ENCODE data around the gene FHOD1.

The FHOD1 gene

DNA sequence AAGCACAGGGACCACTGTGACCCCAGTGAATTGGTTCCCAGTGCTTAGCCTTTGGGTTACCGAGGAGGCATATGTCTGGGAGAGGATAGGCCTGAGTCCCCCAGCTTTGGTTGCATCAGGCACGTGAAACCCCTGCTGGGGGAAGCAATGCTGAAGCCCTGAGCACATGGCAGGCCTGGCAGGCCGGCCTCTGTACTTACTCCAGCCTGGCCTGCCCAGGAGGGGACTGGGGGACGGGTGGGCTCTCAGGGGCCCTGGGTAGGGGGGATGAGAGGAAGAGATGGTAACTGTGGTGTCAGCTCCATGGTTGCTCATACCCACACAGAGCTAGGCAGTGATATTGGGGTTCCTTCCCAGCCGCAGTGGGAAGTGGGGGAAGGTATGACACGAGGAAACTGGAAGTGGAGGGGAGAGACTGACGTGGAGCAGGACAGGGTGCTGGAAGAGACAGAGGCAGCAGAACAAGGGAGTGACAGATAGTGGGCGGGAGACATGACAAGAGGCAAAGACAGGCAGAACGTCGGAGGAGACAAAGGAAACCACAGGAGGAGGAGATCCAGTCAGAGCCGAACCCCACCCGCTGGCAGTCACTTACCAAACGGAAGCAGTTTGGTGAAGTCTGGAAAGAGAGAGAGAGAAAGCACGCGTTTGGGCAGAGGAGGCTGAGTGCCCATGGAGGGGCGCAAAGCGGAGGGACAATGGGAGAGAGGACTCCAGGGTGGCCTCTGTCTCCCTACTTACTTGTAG lies 11.3 kb downstream of the FHOD1 start:
- DNase-seq (ENCODE audit: low read depth in 1 of 2, low spot score in 1 of 2) = peak in 1 of 2 donors; percentile 29

DNA sequence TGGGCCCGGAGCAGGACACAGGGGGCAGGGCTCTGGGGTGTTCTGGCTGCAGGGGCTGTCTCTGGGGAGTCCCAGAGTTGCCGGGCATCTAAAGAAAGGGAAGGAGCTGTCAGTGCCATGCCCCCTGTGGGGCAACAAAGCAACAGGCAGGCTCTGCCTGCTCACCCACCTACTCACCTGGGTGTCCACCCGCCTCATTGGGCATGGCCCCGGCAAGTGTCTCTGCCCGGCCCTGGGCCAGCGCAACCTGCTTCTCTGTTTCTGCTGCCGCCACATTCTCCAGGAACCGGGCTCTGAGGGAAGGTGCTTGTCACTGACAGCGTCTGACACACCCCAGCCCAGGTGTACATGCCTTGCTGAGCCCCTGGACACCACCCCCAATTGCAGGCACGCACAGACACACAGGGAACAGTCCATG lies 13.1 kb downstream of the FHOD1 start:
- no peak for DNase-seq (ENCODE audit: low read depth in 1 of 2, low spot score in 1 of 2)

DNA sequence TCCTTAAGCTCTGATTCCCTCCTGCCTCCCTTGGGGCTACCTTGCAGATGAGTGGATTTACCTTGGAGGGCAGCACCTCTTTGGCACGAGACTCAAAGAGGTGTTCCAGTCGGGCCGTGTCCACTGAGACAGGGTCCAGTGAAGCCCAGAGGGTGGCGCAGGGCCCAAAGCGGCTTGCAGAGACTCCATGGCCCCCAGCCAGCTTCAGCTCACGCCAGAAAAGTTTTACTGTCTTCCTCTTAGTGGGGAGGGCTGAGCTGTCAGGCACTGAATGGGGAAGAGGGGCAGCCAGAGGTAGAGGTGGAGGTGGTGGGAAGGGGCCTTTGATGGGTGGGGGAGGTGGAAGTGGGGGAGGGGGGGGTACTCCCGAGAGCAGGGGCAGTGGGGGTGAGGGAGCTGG lies 13.7 kb downstream of the FHOD1 start:
- DNase-seq (ENCODE audit: low read depth in 1 of 2, low spot score in 1 of 2) = no peak

DNA sequence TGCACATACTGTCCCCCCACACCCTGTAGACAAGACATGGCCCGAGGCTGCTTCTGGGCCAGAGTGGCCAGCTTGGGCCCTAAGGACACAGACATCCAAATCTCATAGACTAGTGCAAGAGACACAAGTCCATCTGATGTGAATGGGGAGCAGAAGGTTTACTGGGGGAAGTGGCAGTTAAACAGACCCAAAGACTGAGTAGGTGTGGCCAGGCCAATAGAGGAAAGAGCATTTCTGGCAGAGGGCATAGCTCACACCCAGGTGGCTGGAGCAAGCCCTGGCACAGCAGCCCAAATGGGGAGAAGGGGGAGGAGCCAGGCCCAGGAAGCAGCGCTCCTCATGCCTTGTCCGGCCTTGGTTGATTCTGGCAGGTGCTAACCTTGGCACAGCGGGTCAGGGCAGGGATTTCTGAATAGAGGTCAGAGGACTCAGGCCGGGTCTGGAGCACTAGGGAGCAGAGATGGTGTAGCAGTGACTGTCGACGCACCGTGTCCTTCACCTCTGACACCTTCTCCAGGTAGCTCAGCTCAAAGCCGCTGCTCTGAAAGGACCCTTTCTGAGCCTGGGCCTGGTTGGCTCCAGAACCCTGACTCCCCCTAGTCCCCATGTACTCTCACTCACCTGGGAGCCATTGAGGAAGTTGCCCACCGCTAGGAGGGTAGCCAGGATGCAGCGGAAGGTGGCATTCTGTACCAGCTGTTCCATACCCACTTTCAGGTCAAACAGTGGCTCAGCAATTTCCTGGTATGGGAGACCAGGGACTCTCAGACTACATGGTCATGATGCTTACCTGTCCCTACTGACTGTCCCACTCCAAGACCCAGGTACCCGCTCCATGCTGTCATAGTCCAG lies 16.2 kb downstream of the FHOD1 start:
- DNase-seq (ENCODE audit: low read depth in 1 of 2, low spot score in 1 of 2) = no peak

DNA sequence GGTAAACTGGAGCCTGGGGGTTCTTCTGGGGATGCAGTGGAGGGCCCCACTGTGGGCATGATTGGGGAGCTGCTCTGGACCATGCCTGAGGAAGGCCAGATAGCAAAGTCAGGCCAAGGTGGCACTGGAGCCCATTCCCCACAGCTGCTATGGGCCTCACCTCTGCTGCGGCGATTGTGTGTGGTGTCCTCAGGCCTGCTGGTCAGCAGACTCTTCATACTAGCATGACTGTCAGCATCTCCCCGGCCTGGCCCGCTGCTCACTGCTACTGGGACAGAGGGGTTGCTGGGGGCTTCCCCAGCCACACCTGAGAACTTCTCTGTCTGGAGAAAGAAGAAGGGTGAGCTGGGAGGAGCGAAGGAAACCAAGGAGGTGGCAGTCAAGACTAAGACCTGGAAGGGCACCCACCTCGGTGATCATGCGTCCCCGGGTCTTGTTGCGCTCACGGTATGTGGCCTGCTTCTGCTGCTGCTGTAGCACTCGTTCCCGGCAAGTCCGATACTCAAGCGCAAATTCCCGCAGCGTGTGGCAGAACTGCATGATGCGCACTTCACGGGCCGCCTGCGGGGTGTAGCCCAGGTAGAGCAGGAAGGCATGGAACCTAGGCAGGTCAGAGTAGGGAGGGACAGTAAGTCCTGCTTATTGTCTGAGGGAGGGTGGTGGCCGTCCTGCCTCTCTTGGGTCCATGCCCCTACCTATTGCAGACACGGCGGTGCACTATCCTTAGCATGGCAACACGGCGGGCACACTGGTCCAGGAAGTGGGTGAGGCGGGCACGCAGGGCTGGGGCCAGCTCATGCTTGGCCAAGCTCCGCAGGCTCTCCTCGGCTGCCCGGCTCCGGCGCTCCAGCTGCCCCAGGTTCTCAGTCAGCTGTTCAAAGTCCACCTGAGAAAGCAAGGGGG lies 17.1 kb downstream of the FHOD1 start:
- DNase-seq (ENCODE audit: low read depth in 1 of 2, low spot score in 1 of 2) = no peak

DNA sequence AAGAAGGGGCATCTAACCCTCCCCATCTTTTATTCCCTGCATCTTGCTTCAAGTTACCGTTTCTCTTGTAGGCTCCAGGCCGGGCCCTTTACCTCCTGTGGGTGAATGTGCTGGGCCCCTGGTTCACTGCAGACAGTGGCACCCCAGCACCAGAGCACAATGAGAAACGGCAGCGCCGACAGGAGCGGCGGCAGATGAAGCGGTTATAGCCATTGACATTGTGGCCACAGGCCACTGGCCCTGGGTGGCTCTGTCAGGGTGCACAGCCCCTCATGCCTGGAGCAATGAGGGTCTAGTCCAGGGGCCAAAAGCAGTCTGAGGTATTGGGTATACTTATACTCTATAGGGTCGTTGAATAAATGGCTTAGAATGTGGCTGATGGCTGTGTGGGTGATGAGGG lies 18.4 kb downstream of the FHOD1 start:
- DNase-seq (ENCODE audit: low read depth in 1 of 2, low spot score in 1 of 2) = no peak

DNA sequence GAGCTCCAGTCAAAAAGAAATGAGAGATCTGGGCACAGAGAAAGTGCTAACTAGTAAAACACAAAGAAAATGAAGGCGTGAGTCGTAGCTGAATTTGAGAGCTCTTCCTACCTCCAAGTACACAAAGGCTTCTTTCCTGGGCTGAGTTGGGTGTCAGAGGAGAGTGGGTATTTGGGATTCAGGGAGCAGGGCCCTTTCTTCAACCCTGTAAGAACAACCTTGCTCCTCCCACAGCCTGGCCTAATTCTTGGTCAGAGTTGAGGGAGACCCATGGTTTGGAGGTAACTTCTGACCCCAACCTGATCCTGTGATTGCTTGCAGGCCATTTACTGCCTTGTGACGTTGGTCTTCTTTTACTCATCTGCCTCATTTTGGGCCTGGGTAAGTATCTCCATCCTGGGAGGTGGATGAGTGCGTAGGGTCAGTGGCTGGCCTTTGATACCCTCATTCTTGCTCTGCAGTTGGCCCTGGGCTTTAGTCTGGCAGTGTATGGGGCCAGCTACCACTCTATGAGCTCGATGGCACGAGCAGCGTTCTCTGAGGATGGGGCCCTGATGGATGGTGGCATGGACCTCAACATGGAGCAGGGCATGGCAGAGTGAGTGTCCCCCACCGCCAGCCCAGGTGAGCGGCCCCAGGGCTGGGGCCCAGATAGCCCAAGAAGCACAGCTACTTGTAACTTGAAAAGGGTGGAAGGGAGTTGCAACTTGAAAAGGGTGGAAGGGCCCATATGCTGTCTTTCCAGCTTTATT lies 19.1 kb downstream of the FHOD1 start:
- DNase-seq (ENCODE audit: low read depth in 1 of 2, low spot score in 1 of 2) = no peak

DNA sequence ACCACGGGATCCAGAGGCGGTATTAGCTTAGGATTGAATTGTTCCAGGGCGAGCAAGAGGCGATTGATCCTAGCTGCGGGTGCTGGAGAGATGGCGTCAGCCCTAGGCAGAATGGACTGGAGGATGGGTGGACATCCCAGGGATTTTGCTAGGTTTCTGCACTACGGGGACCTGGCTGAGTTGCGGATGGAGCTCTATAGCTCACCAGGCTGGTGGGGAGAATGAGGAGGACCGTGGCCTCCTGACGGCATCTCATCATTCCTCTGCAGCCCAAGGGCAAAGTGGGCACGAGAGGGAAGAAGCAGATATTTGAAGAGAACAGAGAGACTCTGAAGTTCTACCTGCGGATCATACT lies 19.7 kb downstream of the FHOD1 start:
- DNase-seq (ENCODE audit: low read depth in 1 of 2, low spot score in 1 of 2) = no peak

DNA sequence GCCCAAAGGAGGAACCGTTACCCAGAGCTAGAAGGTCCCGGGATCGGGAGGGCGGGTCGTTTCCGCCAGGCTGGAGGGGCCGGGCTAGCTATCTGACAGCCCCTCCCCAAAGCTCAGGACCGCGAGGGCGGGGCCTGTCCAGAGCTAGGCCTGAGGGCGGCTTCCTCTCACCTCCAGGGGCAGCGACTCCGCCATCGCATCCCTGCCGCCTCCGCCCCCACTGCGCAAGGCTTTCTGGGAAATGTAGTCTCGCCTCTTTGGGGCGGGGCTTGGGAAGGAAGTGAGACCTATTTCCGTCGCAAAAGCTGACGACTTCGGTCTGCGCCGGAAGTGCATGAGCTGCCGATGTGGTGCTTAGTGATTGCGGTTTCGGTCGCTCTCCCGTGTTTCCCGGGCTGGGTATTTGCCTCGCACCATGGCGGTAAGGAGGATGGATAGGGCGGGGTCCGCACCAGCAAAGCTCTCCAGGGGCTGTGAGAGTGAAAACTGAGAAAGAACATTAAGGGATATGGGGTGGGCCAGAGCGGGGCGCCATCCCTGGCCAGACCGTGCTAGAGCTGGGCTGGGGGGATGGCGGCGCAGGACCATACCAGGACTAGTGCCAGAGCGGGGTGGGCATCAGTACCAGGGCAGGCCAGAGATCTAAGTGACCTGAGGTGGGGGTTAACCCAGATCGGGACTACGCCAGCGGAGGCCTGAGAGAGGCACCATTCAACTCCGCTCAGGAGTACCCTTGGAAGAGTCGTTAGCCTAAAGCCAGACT lies 20.3 kb downstream of the FHOD1 start, which contains the start of gene TMEM208:
TMEM208 (plus strand) TSS at position 327 of the 763 bp plus-strand sequence; CDS start at position 416, 89 bp downstream.
- DNase-seq (ENCODE audit: low read depth in 1 of 2, low spot score in 1 of 2) = peak; percentile 96

DNA sequence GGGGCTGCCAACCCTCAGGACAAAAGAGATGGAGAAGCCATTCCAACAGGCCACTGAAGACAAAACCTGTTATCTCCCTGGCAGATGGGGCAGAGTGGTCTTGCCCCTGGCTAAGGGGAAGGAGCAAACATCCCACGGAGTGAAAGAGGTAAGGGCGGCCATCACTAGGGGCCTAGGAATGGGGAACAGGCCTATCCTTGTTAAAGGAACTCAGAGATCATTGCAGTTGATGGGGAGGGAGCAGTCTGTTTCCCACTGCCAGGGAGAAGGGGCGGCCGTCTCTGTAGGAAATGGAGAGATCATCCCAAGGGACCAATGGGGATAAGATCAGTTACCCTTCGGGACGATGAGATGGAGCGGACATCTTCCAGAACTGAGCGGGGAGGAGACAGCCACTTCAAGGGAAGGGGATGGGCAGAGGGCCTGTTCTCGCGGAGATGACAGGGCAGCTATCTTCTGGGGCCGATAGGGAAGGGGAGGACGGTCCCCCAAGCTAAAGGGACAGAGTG lies 20.9 kb downstream of the FHOD1 start:
- DNase-seq (ENCODE audit: low read depth in 1 of 2, low spot score in 1 of 2) = no peak

DNA sequence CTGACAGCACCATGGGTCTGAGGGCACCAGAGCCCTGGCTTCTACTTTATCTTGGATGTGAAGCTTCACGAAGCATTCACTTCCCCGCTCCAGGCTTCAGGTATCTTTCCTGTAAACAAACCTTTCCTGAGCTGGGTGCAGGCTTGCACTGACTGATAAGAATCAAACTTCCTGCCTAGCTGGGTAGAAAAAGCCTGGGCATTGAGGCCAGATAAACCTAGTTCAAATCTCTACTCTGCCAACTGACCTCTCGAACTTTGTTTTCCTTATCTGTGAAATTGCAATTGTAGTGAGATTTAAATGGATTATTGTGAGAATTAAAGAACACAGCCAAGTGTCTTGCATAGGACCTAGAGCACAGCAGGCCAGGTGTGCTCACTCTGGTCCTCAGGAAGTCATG lies 23.3 kb downstream of the FHOD1 start:
- DNase-seq (ENCODE audit: low read depth in 1 of 2, low spot score in 1 of 2) = no peak

DNA sequence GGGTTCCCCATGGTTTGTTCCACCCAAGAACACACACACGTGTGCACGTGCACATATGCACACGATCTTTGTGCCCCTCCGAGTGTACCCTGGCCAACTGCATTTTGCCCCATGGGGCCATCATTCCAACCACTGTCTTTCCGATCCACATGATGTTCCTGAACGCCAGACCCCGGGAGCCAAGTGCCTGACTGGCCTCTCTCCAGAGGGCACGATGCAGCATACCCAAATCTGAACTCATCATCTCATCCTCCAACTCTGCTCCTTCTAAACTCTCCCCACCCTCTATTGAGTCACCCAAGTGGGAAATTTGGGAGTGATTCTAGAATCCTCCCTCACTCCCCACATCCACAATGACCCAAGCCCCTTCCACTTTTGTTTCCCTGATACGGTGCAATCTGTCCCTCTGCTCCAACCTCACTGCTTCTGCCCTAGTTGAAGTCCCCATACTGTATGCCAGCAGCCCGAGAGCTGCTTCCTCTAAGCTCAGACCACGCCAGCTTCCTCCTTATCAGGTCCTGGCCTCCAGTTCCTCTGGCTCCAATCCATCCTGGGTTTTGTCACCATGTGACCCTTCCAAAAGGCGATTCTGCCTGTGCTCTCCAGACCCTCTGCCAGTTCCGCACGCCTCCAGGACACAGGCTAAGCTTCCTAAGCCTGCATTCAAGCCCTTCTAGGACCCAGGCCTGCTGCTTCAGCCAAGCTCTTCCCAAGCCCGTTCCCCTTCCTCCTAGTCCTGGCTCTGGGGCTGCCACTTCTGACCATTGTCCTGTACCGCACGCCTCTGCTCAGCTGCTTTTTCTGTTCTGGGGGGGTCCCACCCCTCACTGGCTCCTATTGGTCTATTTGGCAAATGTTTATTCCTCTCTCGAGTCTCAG lies 30.4 kb downstream of the FHOD1 start:
- no peak for DNase-seq (ENCODE audit: low read depth in 1 of 2, low spot score in 1 of 2)

DNA sequence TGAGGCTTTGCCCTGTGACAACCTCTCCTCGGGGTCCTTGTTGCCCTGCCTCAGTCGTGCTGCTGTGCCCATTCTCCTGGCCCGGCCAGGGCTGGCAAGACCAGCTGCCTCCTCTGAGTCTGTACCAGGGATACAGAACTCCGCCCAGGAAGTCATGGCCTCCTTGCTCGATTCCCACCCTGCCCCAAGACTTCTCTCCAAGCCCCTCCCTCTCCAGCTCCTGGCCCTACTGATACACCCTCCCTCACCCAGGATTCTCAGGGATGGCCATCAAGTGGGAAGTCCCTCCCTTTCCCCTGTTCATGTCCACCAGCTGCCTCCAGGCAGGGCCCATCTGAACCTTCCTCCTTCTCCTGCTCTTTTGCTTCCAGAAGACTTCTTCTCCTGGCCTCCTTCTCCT lies 31.6 kb downstream of the FHOD1 start:
- DNase-seq (ENCODE audit: low read depth in 1 of 2, low spot score in 1 of 2) = no peak

DNA sequence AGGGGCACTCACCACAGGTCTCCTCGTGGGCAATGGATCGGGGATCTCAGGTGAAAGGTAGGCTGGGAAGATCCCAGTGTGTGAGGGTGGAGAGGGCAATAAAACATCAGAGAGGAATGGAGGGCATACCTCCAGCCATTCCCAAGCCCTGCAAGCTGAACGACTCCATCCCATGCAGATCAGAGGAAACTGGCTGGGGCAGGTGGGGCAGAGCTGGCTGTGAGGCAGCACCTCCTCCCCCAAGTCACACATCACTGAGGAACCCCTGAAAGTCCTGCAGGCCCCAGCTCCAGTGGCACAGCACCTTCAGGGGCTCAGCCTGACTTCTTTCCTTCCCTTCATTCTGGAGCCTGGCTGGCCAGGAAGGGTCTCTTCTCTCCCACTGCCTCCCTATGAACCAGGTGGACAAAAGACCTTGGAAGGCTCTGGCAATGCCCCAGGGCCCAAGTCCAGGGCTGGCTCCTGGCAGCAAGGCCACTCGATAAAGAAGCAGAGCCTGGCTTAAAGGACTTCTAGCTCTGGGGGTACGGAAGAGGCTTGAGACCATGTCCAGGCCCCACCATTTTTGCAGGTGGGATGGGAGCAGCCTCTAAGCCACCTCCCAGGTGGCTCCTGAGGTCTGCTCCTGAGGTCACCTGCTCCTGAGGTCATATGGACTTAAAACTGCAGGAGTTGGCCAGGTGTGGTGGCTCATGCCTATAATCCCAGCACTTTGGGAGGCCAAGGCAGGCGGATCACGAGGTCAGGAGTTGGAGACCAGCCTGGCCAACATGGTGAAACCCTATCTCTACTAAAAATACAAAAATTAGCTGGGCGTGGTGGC lies 33.9 kb downstream of the FHOD1 start:
- no peak for DNase-seq (ENCODE audit: low read depth in 1 of 2, low spot score in 1 of 2)

DNA sequence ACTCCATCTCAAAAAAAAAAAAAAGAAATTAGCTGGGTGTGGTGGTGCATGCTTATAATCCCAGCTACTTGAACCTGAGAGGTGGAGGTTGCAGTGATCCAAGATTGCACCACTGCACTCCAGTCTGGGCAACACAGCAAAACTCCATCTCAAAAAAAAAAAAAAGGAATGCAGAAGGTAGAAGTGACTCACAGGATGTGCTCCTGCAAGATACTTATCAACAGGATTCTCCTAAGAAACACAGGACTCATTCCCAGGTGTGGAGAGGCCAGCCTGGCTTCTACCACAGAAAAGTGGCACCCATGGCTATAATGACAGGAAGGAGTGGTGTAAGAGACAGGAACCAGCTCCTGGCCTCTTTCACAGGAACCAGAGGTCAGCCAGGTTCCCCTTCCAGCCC lies 34.5 kb downstream of the FHOD1 start:
- DNase-seq (ENCODE audit: low read depth in 1 of 2, low spot score in 1 of 2) = no peak

DNA sequence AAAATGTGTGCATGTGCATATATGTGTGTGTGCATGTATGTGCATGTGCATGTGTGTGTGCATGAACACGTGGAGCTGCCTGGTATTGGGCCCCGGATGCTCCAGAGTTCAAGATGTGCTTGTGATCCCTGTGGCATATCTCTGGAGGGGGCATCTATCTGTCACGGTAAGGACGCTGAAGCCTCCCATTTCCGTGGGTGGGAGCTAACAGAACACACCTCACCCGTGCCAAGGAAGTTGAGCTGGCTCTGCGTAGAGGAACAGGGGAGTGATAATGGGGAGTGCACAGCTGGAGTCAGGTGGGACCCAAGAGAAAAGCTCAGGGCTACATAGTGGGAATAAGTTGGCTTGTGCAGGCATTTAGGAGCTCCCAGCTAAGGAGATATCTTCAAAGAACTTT lies 35.6 kb downstream of the FHOD1 start:
- DNase-seq (ENCODE audit: low read depth in 1 of 2, low spot score in 1 of 2) = no peak

DNA sequence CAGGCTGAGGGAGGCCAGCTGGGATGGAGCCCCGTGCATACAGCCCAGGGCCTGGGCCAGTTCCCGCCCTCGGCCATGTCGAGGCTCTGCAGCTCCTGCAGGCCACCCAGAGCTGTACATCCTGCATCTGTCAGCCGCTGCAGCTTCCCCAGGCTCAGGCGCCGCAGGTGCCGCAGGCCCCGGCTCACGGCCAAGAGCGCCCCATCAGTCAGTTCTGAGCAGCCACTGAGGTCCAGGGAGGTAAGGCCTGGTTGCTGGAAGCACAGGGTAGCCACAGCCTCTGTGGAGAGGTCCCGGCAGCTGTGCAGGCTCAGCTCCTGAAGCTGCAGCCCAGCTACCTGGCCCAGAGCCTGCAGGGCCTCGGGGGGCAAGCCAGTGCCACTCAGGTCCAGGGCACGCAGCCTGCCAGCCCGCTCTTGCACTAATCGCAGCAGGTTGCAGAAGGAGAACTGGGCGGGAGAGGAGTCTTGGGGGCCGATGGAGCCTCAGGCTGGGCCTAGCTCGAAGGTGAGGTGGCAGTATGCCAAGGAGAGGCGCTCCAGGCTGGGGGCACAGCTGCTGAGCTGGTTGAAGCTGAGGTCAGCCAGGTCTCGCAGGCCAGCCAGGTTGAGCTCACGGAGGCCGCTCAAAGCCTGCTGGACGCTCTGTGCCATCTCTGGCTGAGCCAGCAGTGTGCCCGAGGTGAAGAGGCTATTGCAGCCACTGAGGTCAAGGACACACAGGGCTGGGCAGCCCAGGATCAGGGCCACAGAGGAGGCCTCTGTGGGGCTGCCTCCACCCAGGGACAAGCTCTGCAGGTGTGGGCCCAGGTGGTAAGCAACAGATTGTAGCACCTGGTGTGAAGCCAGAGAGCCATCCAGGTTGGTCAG lies 37.0 kb downstream of the FHOD1 start:
- DNase-seq (ENCODE audit: low read depth in 1 of 2, low spot score in 1 of 2) = no peak

Measured in stimulated activated CD4-positive, alpha-beta T cell treated with anti-CD3 and anti-CD28 coated beads, Interleukin-15, amount 100 ng/mL, for 1 hour (primary cell).